Body of pancreas (tissue), 4 donors: ENCODE results near the gene ADAMTS7. TPM values are rescaled to one million over a fixed set of nuclear protein-coding genes. Genes with fewer than 3 reads are reported as not detected.
A peak's percentile ranks its signal among the peaks of the same experiment; 100 is the strongest.

Experiments used
- ATAC-seq: fragments of 150-250 bp; one replicate; pipeline ENCODE4 v1.9.1; 2016
- DNase-seq, 4 donors: peaks; one replicate each; pipeline ENCODE4 v3.0.0-alpha.2; 2019
- H3K27ac ChIP-seq, 4 donors: fragments of 200-600 bp; sonication (generic); 1 replicate in 3 of 4; 2 replicates in 1 of 4; pipeline versions ENCODE4 v1.5.1 to v1.6.1; 2016 to 2019; ENCODE audit warnings: mild to moderate bottlenecking in 1 of 4, mixed read lengths in 1 of 4, moderate library complexity in 1 of 4
- H3K27me3 ChIP-seq, 2 donors: fragments of 200-600 bp; sonication (generic); one replicate each; pipeline ENCODE4 v1.6.0; 2016; ENCODE audit warnings: mild to moderate bottlenecking in 1 of 2
- H3K36me3 ChIP-seq, 2 donors: fragments of 200-600 bp; sonication (generic); replicated peaks in 1 of 2; 2 replicates each; pipeline ENCODE4 v1.5.1; 2016; ENCODE audit warnings: low read depth in 2 of 2; ENCODE audit not compliant: insufficient read depth in 1 of 2
- H3K4me1 ChIP-seq: fragments of 200-600 bp; sonication (generic); one replicate; pipeline ENCODE4 v1.6.0; 2016
- H3K4me3 ChIP-seq, 2 donors: fragments of 200-600 bp; sonication (generic); 1 replicate in 1 of 2; 2 replicates in 1 of 2; pipeline ENCODE4 v1.5.1; 2016 to 2019
- H3K9me3 ChIP-seq, 3 donors: fragments of 200-600 bp; sonication (generic); 1 replicate in 2 of 3; 2 replicates in 1 of 3; pipeline ENCODE4 v1.5.1; 2016
- CTCF ChIP-seq, 7 experiments: fragments of 450-650 bp in 4 of 7; fragments of 200-600 bp in 3 of 7; sonication (generic) in 3 of 7; IDR thresholded peaks; one replicate each; pipeline ENCODE4 v1.5.1; 2016 to 2019; ENCODE audit warnings: antibody characterized with exemption in 7 of 7
- POLR2A ChIP-seq, 3 donors: fragments of 450-650 bp; IDR thresholded peaks; one replicate each; pipeline ENCODE4 v1.6.1; 2016; ENCODE audit warnings: antibody characterized with exemption in 3 of 3, mild to moderate bottlenecking in 2 of 3
- WGBS, 2 donors: methylation state at CpG; one replicate each; pipeline ENCODE4 v1.1.5; 2017; 5-methylcytosine and 5-hydroxymethylcytosine counted together
- intact Hi-C: fragments of 100-400 bp; cut with DNase I; formaldehyde crosslinking; loops from one replicate; pipeline ENCODE4 v1.15.1; 2023
- total RNA-seq, 2 donors: library from RNA; depleted of rRNA; stranded (reverse); fragments of >200 nt; gene quantifications; one replicate each; pipeline ENCODE4 v1.1.0, GENCODE V29; 2016

ADAMTS7 gene
- total RNA-seq: 1 to 10 TPM in 1 of 2 donors, under 1 TPM in 1; 0.33 to 2.1 TPM

GRCh38 chr15:78811124-78811824, at the start of gene ADAMTS7:
Gene ADAMTS7, minus strand, starts transcription at chr15:78811464. Its CDS starts 244 bp downstream, at chr15:78811220.
- intact Hi-C loops: no loop called here
- ATAC-seq: peak; percentile 80
- Histone ChIP-seq H3K4me1 (peaks cover 19% of the 10 kb centered on the region), H3K9me3 (no peaks in the 10 kb centered on the region), H3K27ac (peak within 1 kb of the TSS in 1 of 4 donors; percentile 28), H3K4me3 (peak within 1 kb of the TSS; percentile 36 to 47), H3K27me3 (no peaks in the 10 kb centered on the region), H3K36me3 (no peaks in the 10 kb centered on the region)
- TF ChIP-seq CTCF (IDR thresholded peaks at IDR 0.05) (peak; percentile 27 to 40 (median 34)), POLR2A (IDR thresholded peaks at IDR 0.05) (no peak)
- WGBS, 2 donors: 0 to 2% methylated on average over 21 to 41 of the region's 73 CpGs
- DNase-seq: peak; percentile 46 to 70 (median 52)

- ATAC-seq (peak; percentile 89), DNase-seq (peak; percentile 86 to 91 (median 88))
- Histone ChIP-seq H3K36me3 (no peaks in the 10 kb centered on the region), H3K27ac (peak overlapping the region in 3 of 4 donors; percentile 50 to 61 (median 60)), H3K4me1 (no peaks in the 10 kb centered on the region), H3K4me3 (peak overlapping the region; percentile 13 to 54), H3K27me3 (no peaks in the 10 kb centered on the region), H3K9me3 (no peaks in the 10 kb centered on the region)
- 1 to 2% methylated on average over 28 of the region's 28 CpGs for WGBS, 2 donors
- intact Hi-C loops: no loop called here
- TF ChIP-seq POLR2A (IDR thresholded peaks at IDR 0.05): no peak
- peak; percentile 33 to 67 (median 58) for TF ChIP-seq CTCF (IDR thresholded peaks at IDR 0.05)
These were observed 48.9 kb upstream of the ADAMTS7 start for GRCh38 chr15:78859971-78860719.

GRCh38 chr15:78855746-78856145, 44.5 kb upstream of the ADAMTS7 start:
- intact Hi-C loops: no loop called here
- DNase-seq (no peak), ATAC-seq (no peak)
- H3K27ac ChIP-seq: no peak overlapping the region
- H3K36me3 ChIP-seq: no peaks in the 10 kb centered on the region
- H3K4me1 ChIP-seq: no peaks in the 10 kb centered on the region
- WGBS, 2 donors: 61 to 67% methylated on average over 4 of the region's 4 CpGs
- H3K27me3 ChIP-seq: no peaks in the 10 kb centered on the region
- no peaks in the 10 kb centered on the region for H3K9me3 ChIP-seq
- no peak overlapping the region for H3K4me3 ChIP-seq
- TF ChIP-seq POLR2A (IDR thresholded peaks at IDR 0.05) (no peak), CTCF (IDR thresholded peaks at IDR 0.05) (no peak)

GRCh38 chr15:78854833-78855372, 43.6 kb upstream of the ADAMTS7 start:
- 74 to 80% methylated on average over 2 of the region's 2 CpGs for WGBS, 2 donors
- H3K27me3 ChIP-seq: no peaks in the 10 kb centered on the region
- H3K36me3 ChIP-seq: no peaks in the 10 kb centered on the region
- H3K9me3 ChIP-seq: no peaks in the 10 kb centered on the region
- TF ChIP-seq POLR2A (IDR thresholded peaks at IDR 0.05) (no peak), CTCF (IDR thresholded peaks at IDR 0.05) (no peak)
- ATAC-seq (no peak), DNase-seq (no peak)
- H3K4me3 ChIP-seq: no peak overlapping the region
- H3K27ac ChIP-seq: no peak overlapping the region
- H3K4me1 ChIP-seq: no peaks in the 10 kb centered on the region
- intact Hi-C loops: no loop called here
